NCI-H226 (cell line): ENCODE measurements around the gene ATP8B3.

Experiments used
- DNase-seq: peaks from one replicate; pipeline ENCODE4 v3.0.0-alpha.2; 2015

Gene ATP8B3

GRCh38 chr19:1836458-1837221, 24.6 kb upstream of the ATP8B3 start:
- DNase-seq: no peak

- no peak for DNase-seq
Measured at GRCh38 chr19:1833540-1833939, 21.5 kb upstream of the ATP8B3 start.

DNA sequence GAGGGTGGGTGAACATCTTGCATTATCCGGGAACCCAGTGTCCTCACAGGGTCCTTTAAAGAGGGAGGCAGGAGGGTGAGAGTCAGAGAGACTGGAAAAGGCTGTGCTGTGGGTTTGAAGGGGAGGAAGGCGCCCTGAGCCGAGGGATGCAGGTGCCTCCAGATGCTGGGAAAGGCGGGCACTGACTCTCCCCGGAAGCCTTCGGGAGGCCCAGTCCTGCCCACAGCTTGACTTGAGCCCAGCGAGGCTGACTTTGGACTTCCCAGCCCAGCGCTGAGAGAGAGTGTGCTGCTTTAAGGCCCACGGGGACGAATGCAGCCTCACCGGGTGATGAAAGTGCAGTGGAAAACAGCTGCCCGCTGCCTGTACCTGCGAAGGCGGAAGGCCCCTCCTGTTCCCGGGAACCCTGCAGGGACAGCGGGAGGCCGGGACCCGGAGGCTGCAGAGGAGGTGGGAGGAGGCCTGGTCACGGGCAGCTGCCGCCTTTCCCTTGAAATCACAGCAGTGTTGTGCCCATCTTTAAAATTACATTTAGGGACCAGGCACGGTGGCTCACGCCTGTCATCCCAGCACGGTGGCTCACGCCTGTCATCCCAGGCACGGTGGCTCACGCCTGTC, 20.1 kb upstream of the ATP8B3 start:
- no peak for DNase-seq

DNA sequence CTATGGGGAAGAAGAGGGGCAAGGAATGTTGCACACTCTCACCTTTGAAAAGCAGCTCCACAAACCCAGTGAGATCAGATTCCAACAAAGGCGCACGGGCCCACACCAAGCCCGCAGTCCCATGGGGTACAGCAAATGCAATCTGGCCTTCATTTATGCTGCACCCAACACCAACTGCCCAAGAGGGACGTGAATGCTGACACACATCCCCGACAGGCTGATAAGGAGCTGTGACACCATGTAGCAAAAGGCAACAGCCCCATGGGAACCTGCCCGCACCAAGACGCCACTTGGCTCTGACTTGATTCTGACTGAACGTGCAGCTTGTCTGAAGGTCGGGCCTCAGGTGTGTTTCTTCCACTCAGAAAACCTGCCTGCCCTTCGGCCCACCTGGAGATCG, 18.9 kb upstream of the ATP8B3 start:
- DNase-seq: no peak

GRCh38 chr19:1830568-1830967, 18.5 kb upstream of the ATP8B3 start:
- DNase-seq: no peak

GRCh38 chr19:1829958-1830357, 17.9 kb upstream of the ATP8B3 start:
- no peak for DNase-seq

DNA sequence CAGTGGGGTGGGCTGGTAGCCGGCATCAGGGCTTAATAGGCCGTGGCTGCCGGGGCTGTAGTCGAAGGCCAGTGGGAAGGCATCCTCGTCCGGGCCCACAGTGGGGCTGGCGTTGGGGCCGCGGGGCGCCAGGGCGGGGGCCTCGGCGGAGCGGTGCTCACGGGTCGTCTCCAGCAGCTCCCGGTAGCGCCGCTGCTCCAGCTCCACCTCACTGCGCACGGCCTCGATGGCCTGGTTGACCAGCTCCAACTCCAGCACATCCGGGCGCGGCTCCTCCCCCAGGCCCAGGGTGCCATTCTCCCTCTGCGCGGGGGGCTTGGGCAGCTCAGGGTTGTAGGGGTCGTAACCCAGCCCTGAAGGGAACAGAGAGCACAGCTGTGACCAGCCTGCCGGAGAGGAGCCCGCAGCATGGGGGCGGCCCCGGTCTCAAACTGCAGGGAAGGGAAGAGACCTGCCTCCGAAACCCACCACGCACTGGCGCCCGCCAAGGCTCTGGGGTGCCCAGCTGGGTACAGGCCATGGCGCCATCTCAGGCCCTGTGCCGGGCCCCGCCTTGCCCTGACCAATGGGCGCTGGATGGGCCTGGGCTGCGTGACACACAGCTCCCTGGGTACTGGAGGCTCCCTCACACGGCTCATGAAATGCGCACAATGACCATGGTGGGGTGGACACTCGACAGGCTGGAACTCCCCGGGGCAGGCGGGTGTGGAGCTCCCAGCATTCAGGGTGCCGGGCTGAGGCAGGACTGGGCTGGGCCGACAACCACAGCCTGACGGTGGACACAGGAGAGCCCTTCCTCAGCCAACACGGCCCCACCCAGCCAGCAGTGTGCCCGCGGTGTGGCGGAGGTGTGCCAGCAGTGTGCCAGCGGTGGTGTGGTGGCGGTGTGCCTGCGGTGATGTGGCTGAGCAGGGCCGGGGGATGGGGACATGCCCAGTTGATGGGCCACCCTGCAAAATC, 16.5 kb upstream of the ATP8B3 start:
- no peak for DNase-seq

- DNase-seq: no peak
Measured at GRCh38 chr19:1827566-1828278, 15.6 kb upstream of the ATP8B3 start.

DNA sequence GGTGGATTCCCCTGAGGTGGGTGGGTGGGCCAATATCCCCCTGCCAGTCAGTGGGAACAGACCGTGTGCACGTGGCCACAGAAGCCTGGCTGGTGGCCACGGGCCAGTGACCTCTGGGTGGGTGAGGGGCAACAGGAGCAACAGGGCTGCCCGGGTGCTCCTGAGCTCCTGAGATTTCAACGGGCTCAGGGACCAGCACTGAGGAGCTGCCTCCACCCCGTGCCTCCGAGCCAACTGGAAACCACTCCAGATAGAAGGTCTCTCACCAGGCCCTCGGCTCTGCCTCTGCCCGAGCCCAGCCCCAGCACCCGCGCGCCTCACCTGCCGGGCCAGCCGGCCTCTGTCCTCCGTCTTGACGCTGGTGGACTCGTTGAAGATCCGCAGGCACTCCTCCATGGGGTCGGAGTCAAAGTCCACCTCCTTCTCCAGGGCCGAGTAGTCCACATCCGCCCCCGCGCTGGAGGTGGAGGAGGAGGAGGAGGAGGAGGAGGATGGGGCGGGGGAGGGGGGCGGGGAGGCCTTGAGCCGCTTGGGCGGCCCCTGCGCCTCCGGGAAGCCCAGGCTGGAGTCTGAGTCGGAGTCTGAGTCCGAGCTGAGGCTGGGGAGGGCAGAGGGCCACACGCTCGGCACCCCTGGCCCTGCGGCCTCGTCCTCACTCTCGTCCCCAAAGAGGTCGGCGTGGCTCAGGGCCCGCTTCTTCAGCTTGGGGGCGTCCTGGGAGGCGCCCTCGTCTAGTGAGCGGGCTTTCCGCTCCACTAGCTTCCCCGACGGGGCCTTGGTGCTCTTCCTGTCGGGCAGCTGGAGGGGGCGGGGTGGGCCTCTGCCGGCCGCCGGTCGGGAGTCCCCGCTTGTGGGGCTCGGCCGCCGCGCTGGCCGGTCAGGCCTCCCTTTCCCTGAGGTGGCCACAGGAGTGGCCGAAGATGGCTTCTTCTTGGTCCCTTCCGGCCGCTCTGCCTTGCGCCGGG, 14.8 kb upstream of the ATP8B3 start:
- peak; percentile 25 for DNase-seq

- peak; percentile 43 for DNase-seq
Measured at GRCh38 chr19:1825909-1826556, 14.0 kb upstream of the ATP8B3 start.

DNA sequence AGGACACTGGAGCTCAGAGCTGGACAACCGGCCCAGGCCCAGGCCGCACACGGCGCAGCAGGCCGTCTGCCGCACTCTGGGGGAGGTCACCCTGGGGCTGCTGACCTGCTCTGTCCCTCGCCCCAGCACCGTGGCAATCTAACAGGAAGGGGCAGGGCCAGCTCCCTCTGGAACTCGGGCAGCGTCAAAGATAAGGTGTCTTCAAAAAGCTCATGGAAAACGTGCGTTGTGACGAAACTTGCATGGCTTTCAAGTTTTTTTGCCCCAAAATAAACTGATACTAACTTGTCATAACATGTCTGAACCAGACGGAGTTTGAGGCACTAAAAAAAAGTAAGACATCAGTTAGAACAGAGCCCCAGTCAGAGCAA, 12.2 kb upstream of the ATP8B3 start:
- DNase-seq: no peak

DNA sequence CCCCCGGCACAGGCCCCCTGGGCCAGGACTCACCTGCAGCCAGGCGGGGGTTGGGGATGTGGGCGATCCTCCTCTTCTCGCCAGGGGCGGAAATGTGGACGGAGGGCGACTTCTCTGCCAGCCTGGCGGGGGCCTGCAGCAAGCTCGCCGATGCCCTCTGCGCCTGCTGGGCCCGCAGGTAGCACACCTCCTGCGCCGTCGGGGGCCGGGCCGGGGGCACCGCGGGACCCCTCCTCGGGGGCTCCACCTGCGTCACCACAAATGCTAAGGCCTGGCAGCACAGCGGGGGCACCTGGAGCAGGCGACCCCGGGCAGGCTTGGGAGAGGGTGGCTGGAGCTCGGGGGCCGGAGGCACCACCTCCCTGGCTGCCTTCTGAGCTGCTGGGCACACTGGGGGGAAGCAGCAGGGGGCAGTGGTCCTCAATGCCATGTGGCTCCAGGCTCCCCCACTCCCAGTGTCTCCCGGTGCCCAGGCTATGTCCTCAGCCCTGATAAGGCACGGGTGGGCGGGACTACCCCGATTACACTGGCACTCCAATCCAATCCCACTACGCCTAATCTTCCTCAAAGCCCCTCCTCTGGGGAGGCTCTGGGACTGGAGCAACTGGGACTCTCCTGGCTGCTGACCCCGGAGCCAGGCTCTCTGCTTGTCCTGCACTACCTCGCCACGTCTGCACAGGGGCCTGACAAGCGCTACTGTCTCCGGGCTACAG, 11.6 kb upstream of the ATP8B3 start:
- no peak for DNase-seq

DNA sequence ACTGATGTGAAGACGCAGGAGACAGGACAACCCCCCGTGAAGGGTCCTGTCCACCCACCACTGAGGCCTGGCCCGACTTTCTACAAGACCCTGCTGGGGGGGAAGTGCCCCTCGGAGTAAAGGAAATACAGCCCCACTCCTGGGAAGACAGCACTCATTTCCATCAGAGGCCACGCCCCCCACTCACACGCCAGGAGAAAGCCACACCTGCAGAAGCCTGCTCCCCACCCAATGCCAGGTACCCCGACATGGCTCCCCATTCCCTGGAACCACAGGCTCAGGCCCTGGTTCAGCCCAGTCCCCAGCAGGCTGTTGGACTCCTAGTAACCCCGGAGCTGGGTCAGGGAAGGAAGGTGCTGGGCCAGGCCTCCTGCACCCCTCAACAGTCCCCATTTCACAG, 10.9 kb upstream of the ATP8B3 start:
- no peak for DNase-seq

- no peak for DNase-seq
Measured at GRCh38 chr19:1822210-1822609, 10.1 kb upstream of the ATP8B3 start.

DNA sequence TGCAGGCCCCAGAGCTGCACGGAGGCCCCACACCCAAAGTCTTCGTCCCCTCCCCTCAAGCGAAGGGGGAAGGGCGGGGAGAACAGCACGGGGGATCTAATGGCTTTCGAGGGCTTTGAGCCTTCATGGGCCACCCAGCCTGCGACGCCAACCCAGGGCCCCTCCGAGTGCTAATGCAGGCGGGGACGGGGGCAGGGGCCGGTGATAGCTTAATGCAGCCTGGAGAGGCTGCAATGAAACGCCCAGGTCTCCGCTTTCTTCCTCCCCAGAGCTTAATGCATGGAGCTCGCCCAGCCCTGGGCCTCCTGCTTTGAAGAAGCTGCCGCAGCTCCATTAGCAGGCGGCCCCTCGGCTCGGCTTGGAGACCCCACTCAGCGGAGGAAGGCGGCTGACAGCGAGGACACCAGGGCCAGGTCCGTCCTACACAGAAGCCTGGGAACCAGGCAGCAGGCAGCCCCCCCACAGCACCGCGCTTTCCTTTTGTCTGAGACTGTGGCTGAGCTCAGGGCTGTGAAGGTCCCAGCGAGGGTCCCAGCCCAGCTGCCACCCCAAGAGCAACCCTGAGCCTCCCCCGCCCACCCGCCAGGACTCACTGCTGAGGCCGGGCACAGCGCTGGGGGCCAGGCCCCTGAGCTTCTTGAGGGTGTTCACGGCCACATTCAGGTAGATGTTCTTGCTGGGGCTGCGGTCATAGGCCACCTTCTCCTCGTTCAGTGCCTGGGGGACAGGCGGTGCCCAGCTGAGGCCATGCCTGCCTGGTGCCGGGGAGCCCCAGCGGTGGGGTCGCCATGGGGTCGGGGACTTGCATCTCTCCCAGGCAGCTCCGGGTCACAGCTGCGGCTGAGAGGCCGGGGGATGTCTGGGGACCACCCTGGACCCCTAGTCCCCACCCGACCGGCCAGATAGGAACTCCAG, 7.5 kb upstream of the ATP8B3 start:
- DNase-seq: no peak

DNA sequence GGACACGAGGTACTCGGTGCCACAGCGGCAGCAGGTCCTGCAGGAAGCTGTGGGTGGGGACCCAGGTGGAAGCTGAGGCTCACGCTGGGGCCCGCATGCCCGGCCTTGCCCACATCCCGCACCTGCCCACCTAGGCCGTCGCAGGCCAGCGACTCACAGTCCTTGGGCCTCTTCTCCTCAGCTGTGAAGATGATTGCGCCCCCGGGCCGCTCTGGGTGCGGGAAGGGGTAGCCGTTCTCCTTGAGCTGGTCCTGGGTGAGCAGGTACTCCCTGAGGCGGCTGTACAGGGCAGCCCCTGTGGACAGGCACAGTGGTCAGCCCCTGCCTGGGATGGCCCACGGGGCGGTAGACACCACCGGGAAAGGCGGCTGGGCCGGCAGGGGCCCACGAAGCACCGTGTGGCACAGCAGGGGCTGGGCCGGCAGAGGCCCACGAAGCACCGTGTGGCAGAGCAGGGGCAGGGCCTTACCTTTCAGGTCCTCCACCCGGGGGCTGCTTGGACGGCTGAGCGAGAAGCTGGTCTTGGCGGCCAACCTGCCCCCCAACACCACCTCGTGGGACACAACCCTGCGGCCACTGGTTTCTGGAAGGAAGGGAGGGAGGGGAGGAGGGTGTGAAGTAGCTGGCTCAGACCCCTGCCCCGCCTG, 6.6 kb upstream of the ATP8B3 start:
- no peak for DNase-seq

- DNase-seq: no peak
Measured at GRCh38 chr19:1817553-1818179, 5.6 kb upstream of the ATP8B3 start.

- DNase-seq: no peak
Measured at GRCh38 chr19:1816530-1817298, 4.6 kb upstream of the ATP8B3 start.
